MM.1S (cell line): Measurements from ENCODE around the gene TFF2.

Experiments
- DNase-seq: peaks from one replicate; pipeline ENCODE4 v3.0.0-alpha.2; 2015
- H2AFZ ChIP-seq: fragments of 300-600 bp; sonication (generic); 2 replicates; pipeline ENCODE4 v1.6.0; 2016; ENCODE audit warnings: antibody characterized with exemption, low read length
- H3F3A ChIP-seq: fragments of 300-600 bp; sonication (generic); 2 replicates; pipeline ENCODE4 v1.6.1; 2016; ENCODE audit warnings: mild to moderate bottlenecking, antibody characterized with exemption, low read length, moderate library complexity, mixed read lengths; ENCODE audit not compliant: insufficient read depth
- H3K27ac ChIP-seq: fragments of 300-600 bp; sonication (generic); 2 replicates; pipeline ENCODE4 v1.5.1; 2016; ENCODE audit warnings: mild to moderate bottlenecking, low read length
- H3K27me3 ChIP-seq: fragments of 300-600 bp; sonication (generic); replicated peaks from 2 replicates; pipeline ENCODE4 v1.6.0; 2016; ENCODE audit warnings: low read length; ENCODE audit not compliant: insufficient read depth
- H3K36me3 ChIP-seq: fragments of 300-600 bp; sonication (generic); replicated peaks from 2 replicates; pipeline ENCODE4 v1.6.1; 2016; ENCODE audit warnings: mild to moderate bottlenecking, low read length, mixed read lengths; ENCODE audit not compliant: insufficient read depth
- H3K4me1 ChIP-seq: fragments of 300-600 bp; sonication (generic); 2 replicates; pipeline ENCODE4 v1.6.1; 2016; ENCODE audit warnings: low read length, mixed read lengths
- H3K4me2 ChIP-seq: fragments of 300-600 bp; sonication (generic); 2 replicates; pipeline ENCODE4 v1.6.0; 2016; ENCODE audit warnings: low read depth, low read length
- H3K4me3 ChIP-seq: fragments of 300-600 bp; sonication (generic); 2 replicates; pipeline ENCODE4 v1.5.1; 2016; ENCODE audit warnings: low read length, mixed read lengths
- H3K79me2 ChIP-seq: fragments of 300-600 bp; sonication (generic); 2 replicates; pipeline ENCODE4 v1.6.1; 2016; ENCODE audit warnings: mixed run types, low read length, mixed read lengths
- H3K9ac ChIP-seq: fragments of 300-600 bp; sonication (generic); 2 replicates; pipeline ENCODE4 v1.6.1; 2016; ENCODE audit warnings: low read length, mixed read lengths
- H3K9me2 ChIP-seq: fragments of 300-600 bp; sonication (generic); replicated peaks from 2 replicates; pipeline ENCODE4 v1.6.1; 2016; ENCODE audit warnings: mild to moderate bottlenecking, low read length, mixed read lengths; ENCODE audit not compliant: insufficient read depth
- H3K9me3 ChIP-seq: fragments of 300-600 bp; sonication (generic); replicated peaks from 2 replicates; pipeline ENCODE4 v1.6.1; 2016; ENCODE audit warnings: mild to moderate bottlenecking, low read length, mixed read lengths; ENCODE audit not compliant: insufficient read depth
- H4K20me1 ChIP-seq: fragments of 300-600 bp; sonication (generic); 2 replicates; pipeline ENCODE4 v1.6.1; 2016; ENCODE audit warnings: mild to moderate bottlenecking, low read length, moderate library complexity, mixed read lengths; ENCODE audit not compliant: insufficient read depth
- CTCF ChIP-seq: fragments of 300-600 bp; sonication (generic); IDR thresholded peaks from 2 replicates; pipeline ENCODE4 v1.5.1; 2016; ENCODE audit warnings: antibody characterized with exemption, low read length, mixed read lengths
- EZH2 ChIP-seq: fragments of 300-600 bp; sonication (generic); optimal IDR thresholded peaks from 2 replicates; pipeline ENCODE3; 2017; ENCODE audit warnings: low read depth, mild to moderate bottlenecking, antibody characterized with exemption, low read length, mixed read lengths
- EZH2phosphoT487 ChIP-seq: fragments of 300-600 bp; sonication (generic); IDR thresholded peaks from 2 replicates; pipeline ENCODE4 v1.6.1; 2018; ENCODE audit warnings: antibody characterized with exemption, low read length

The TFF2 gene

DNA sequence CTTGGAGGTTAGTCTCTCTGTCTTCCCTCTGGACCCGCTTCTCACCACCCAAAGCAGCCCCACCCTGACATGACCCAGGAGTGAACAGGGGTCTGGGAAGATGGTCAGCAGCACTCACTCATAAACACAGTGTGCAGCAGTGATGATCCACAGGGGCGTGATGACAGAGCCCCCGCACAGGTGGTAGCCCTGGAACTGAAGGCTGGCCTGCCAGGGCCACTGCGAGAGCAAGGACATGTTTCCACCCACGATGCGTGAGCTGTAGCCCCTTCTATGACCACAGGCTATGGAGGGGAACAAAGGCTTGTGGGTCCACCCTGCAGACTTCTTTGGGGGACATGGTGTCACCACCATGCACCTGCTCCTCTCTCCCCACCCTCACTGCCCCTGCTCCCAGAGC lies 32.1 kb upstream of the TFF2 start:
- Histone ChIP-seq H3K4me3 (no peak overlapping the region), H3K9me3 (no peaks in the 10 kb centered on the region), H3K4me2 (no peak overlapping the region), H4K20me1 (no peaks in the 10 kb centered on the region), H3F3A (no peaks in the 10 kb centered on the region), H3K9me2 (no peaks in the 10 kb centered on the region), H3K27ac (no peak overlapping the region), H3K27me3 (peaks cover 97% of the 10 kb centered on the region), H3K4me1 (no peaks in the 10 kb centered on the region), H3K9ac (no peak overlapping the region), H3K79me2 (no peaks in the 10 kb centered on the region), H2AFZ (no peak overlapping the region), H3K36me3 (no peaks in the 10 kb centered on the region)
- TF ChIP-seq EZH2phosphoT487 (no peak), EZH2 (no peak), CTCF (no peak)
- no peak for DNase-seq

- H3K27ac ChIP-seq = no peak overlapping the region
- no peak overlapping the region for H2AFZ ChIP-seq
- H3K9me2 ChIP-seq = no peaks in the 10 kb centered on the region
- H3F3A ChIP-seq = no peaks in the 10 kb centered on the region
- H4K20me1 ChIP-seq = no peaks in the 10 kb centered on the region
- DNase-seq = peak; percentile 76
- H3K9me3 ChIP-seq = no peaks in the 10 kb centered on the region
- no peak overlapping the region for H3K9ac ChIP-seq
- TF ChIP-seq EZH2phosphoT487 (no peak), CTCF (peak; percentile 94)
- H3K79me2 ChIP-seq = no peaks in the 10 kb centered on the region
- no peak overlapping the region for H3K4me3 ChIP-seq
- H3K36me3 ChIP-seq = no peaks in the 10 kb centered on the region
- no peak overlapping the region for H3K4me2 ChIP-seq
- H3K27me3 ChIP-seq = peaks cover 98% of the 10 kb centered on the region
- H3K4me1 ChIP-seq = no peaks in the 10 kb centered on the region
Measured at GRCh38 chr21:42381347-42381984, 30.7 kb upstream of the TFF2 start.

GRCh38 chr21:42379426-42380215 lies 28.8 kb upstream of the TFF2 start:
- H3F3A ChIP-seq = no peaks in the 10 kb centered on the region
- H3K27me3 ChIP-seq = peaks cover 99% of the 10 kb centered on the region
- H3K27ac ChIP-seq = no peak overlapping the region
- no peak for TF ChIP-seq CTCF
- TF ChIP-seq EZH2 = no peak
- no peak for TF ChIP-seq EZH2phosphoT487
- DNase-seq = no peak
- no peaks in the 10 kb centered on the region for H3K4me1 ChIP-seq
- no peak overlapping the region for H2AFZ ChIP-seq
- no peak overlapping the region for H3K9ac ChIP-seq
- H3K36me3 ChIP-seq = no peaks in the 10 kb centered on the region
- H4K20me1 ChIP-seq = no peaks in the 10 kb centered on the region
- no peaks in the 10 kb centered on the region for H3K9me2 ChIP-seq
- H3K79me2 ChIP-seq = no peaks in the 10 kb centered on the region
- no peak overlapping the region for H3K4me2 ChIP-seq
- H3K9me3 ChIP-seq = no peaks in the 10 kb centered on the region
- no peak overlapping the region for H3K4me3 ChIP-seq
